ENCODE results near the gene UBA52. TPM values are rescaled to one million over a fixed set of nuclear protein-coding genes. Genes with fewer than 3 reads are reported as not detected.

The UBA52 gene
- total and polyA plus RNA-seq, 10 of the 15 experiments (the other 5 are each of a cell fraction or from before 2014, with no cell fraction given) = 1,131 to 2,392 (median 1,645) TPM

DNA sequence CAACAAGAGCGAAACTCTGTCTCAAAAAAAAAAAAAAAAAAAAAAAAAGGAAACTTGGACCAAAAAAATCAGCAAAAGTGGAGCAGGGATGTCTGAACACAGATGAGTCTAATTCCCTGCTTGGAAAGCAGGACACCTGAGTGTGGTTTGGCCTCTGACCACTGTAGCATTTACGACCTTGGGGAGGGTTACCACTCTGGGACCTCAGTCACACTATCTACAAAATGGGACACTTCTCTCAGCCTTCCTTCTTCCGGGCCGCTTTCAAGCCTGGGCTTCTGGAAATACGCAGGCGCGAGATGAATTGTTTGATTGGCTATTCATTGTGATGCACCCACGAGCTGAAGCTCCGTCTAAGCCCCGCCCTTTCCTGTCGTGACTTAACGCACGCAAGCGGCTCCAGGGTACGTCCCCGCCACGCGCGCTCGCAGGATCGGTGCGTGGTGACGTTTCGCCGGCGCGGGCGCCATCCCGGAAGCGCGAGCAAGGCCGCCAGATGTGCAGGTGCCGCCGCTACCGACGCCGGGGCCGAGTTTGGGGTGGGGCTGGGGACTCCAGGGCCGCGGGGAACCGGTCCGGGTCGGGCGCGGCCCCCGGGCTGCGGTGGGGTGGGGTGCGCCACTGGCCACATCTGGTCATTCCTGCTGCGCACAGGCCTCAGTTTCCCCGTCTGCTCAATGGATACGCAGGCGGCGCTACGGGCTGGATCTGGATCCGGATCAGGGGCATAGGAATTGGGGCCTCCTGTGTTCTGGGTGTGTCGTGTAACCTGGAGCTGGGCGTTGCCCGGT is 14.1 kb upstream of the UBA52 start, which contains the start of gene KXD1 (continued):
- TF ChIP-seq, protein P1, sequence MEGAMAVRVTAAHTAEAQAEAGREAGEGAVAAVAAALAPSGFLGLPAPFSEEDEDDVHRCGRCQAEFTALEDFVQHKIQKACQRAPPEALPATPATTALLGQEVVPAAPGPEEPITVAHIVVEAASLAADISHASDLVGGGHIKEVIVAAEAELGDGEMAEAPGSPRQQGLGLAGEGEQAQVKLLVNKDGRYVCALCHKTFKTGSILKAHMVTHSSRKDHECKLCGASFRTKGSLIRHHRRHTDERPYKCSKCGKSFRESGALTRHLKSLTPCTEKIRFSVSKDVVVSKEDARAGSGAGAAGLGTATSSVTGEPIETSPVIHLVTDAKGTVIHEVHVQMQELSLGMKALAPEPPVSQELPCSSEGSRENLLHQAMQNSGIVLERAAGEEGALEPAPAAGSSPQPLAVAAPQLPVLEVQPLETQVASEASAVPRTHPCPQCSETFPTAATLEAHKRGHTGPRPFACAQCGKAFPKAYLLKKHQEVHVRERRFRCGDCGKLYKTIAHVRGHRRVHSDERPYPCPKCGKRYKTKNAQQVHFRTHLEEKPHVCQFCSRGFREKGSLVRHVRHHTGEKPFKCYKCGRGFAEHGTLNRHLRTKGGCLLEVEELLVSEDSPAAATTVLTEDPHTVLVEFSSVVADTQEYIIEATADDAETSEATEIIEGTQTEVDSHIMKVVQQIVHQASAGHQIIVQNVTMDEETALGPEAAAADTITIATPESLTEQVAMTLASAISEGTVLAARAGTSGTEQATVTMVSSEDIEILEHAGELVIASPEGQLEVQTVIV (IDR thresholded peaks at IDR 0.05; ENCODE audit: borderline replicate concordance, partially characterized antibody) = no peak
- TF ChIP-seq, protein P2, sequence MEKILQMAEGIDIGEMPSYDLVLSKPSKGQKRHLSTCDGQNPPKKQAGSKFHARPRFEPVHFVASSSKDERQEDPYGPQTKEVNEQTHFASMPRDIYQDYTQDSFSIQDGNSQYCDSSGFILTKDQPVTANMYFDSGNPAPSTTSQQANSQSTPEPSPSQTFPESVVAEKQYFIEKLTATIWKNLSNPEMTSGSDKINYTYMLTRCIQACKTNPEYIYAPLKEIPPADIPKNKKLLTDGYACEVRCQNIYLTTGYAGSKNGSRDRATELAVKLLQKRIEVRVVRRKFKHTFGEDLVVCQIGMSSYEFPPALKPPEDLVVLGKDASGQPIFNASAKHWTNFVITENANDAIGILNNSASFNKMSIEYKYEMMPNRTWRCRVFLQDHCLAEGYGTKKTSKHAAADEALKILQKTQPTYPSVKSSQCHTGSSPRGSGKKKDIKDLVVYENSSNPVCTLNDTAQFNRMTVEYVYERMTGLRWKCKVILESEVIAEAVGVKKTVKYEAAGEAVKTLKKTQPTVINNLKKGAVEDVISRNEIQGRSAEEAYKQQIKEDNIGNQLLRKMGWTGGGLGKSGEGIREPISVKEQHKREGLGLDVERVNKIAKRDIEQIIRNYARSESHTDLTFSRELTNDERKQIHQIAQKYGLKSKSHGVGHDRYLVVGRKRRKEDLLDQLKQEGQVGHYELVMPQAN (conservative IDR thresholded peaks at IDR 0.05) = peak; percentile 69
- TF ChIP-seq POU2F2 (IDR thresholded peaks at IDR 0.05; ENCODE audit: borderline replicate concordance, low read depth, low read length) = peak; percentile 29; the same call in 2 of the 3 replicates
- TF ChIP-seq ZNF217 (IDR thresholded peaks at IDR 0.05) = peak; percentile 98
- TF ChIP-seq, protein P3, sequence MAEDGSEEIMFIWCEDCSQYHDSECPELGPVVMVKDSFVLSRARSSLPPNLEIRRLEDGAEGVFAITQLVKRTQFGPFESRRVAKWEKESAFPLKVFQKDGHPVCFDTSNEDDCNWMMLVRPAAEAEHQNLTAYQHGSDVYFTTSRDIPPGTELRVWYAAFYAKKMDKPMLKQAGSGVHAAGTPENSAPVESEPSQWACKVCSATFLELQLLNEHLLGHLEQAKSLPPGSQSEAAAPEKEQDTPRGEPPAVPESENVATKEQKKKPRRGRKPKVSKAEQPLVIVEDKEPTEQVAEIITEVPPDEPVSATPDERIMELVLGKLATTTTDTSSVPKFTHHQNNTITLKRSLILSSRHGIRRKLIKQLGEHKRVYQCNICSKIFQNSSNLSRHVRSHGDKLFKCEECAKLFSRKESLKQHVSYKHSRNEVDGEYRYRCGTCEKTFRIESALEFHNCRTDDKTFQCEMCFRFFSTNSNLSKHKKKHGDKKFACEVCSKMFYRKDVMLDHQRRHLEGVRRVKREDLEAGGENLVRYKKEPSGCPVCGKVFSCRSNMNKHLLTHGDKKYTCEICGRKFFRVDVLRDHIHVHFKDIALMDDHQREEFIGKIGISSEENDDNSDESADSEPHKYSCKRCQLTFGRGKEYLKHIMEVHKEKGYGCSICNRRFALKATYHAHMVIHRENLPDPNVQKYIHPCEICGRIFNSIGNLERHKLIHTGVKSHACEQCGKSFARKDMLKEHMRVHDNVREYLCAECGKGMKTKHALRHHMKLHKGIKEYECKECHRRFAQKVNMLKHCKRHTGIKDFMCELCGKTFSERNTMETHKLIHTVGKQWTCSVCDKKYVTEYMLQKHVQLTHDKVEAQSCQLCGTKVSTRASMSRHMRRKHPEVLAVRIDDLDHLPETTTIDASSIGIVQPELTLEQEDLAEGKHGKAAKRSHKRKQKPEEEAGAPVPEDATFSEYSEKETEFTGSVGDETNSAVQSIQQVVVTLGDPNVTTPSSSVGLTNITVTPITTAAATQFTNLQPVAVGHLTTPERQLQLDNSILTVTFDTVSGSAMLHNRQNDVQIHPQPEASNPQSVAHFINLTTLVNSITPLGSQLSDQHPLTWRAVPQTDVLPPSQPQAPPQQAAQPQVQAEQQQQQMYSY (CRISPR knock-in tag; IDR thresholded peaks at IDR 0.05) = no peak
- peak; percentile 55 to 94; a peak in 2 of 3 replicates for TF ChIP-seq EGR1 (IDR thresholded peaks at IDR 0.05; ENCODE audit: borderline replicate concordance in 1 of 2, low read depth in 2 of 2, low read length in 2 of 2)
- TF ChIP-seq CHD4 (IDR thresholded peaks at IDR 0.05) = no peak
- peak; percentile 63; the same call in 1 of the 2 replicates for TF ChIP-seq LARP7 (IDR thresholded peaks at IDR 0.05)
- peak; percentile 88 for TF ChIP-seq CREM (IDR thresholded peaks at IDR 0.05; ENCODE audit: low read depth)
- TF ChIP-seq, protein P4, sequence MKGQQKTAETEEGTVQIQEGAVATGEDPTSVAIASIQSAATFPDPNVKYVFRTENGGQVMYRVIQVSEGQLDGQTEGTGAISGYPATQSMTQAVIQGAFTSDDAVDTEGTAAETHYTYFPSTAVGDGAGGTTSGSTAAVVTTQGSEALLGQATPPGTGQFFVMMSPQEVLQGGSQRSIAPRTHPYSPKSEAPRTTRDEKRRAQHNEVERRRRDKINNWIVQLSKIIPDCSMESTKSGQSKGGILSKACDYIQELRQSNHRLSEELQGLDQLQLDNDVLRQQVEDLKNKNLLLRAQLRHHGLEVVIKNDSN (IDR thresholded peaks at IDR 0.05; ENCODE audit: borderline replicate concordance, extremely low read length, insufficient read depth, low read depth, low read length) = peak; percentile 30
- no peak for TF ChIP-seq PBX3 (IDR thresholded peaks at IDR 0.05; ENCODE audit: insufficient replicate concordance, low read depth, low read length)
- peak; percentile 73; the same call in 1 of the 2 replicates for TF ChIP-seq POLR2AphosphoS2 (IDR thresholded peaks at IDR 0.05; ENCODE audit: low read depth, low read length)
- TF ChIP-seq IKZF1 (conservative IDR thresholded peaks at IDR 0.05) = peak; percentile 53; the same call in 1 of the 2 replicates
- TF ChIP-seq GATAD2B (conservative IDR thresholded peaks at IDR 0.05; ENCODE audit: low read depth) = 0 out of 2 replicates have a peak, but pooled peaks have one; percentile 79
- TF ChIP-seq, protein P5, sequence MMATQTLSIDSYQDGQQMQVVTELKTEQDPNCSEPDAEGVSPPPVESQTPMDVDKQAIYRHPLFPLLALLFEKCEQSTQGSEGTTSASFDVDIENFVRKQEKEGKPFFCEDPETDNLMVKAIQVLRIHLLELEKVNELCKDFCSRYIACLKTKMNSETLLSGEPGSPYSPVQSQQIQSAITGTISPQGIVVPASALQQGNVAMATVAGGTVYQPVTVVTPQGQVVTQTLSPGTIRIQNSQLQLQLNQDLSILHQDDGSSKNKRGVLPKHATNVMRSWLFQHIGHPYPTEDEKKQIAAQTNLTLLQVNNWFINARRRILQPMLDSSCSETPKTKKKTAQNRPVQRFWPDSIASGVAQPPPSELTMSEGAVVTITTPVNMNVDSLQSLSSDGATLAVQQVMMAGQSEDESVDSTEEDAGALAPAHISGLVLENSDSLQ (IDR thresholded peaks at IDR 0.05) = peak; percentile 69
- TF ChIP-seq IRF4 (IDR thresholded peaks at IDR 0.05; ENCODE audit: low read depth, low read length) = 0 out of 2 replicates have a peak, but pooled peaks have one; percentile 37
